NCI-H2029 (cell line): ENCODE measurements around the gene DTNB.
"Not testable (repeated sequence)": the region's sequence is repeated elsewhere in the genome, so short reads cannot be mapped to it uniquely, and the experiment has no call there.

Experiments used
- DNase-seq: peaks from one replicate; lab custom pipeline; 2025; lab: John Stamatoyannopoulos, UW

Gene DTNB

DNA sequence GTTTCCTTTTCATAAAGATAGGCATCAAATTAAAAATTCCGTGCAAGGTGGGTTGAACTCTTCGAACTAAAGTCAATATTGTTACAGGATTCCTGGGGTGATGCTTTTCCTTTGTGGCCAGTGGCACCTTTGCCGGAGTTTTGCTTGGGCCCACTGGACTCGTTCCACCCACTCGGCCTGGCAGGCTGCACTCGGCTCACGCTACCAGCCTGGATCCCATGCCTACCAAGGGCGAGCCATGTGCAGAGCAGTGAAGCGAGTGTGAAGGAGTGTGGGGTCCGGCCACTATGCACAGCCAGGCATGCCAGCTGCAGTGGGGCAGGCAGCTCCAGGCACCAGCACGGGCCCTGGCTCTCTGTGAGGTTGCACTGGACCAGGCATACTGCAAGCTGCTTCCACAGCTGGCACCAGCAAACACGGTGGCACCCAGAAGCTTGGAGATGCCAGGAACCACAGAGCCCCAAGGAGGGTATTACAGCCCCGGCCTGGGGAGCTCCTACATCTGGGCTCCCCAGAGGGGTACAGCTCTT, 83.6 kb downstream of the DTNB start:
- no peak for DNase-seq

DNA sequence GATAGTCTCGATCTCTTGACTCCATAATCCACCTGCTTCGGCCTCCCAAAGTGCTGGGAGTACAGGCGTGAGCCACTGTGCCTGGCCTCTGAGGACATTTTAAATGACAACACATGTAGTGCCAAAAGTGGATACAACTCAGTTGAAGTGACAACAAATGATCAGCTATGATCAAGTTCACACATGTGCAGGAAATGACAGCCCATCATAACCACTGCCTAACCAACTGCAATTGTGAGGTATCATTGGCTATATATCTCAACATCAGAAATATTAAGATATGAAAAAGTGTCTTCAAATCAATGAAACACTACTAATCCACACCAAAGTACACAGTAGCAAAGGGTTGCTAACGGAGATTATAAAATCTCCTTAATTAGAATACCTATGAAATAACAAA, 84.8 kb downstream of the DTNB start:
- no peak for DNase-seq

DNA sequence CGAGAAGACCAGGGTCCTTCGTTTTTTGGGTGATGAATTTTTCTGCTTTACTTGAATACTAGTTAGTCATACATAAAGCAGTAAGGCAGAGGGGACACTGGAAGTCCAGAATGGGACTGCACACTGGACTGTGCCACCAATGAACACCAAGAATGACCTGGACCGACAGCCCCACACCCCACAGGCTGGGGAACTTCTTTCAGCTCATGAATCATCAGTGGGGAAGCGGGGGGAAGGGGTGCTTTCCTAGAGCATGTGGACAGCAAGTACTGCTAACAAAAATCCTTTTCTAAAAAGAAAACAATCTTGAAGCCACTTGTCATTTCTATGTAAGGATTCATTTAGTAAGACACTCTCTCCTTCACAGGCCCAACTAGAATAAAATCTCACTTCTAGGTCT, 86.0 kb downstream of the DTNB start:
- no peak for DNase-seq

DNA sequence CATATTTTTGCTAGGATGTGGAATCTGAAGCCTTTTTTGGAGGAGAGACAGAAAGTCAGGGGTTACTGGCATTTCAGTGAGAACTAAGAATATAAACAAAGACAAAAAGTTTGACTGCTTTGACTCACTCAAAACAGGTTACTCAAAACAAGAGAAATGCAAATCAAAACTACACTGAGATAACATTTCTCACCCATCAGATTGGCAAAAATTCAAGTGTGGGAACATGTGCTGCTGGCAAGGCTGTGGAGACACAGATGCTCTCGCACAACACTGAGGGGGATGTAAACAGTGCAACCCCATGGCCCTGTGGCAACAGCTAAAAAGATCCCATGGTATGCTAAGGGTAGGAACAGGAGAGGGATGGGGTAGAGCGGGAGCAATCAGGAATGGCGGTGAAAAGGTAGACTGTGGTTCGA, 86.6 kb downstream of the DTNB start:
- no peak for DNase-seq

DNA sequence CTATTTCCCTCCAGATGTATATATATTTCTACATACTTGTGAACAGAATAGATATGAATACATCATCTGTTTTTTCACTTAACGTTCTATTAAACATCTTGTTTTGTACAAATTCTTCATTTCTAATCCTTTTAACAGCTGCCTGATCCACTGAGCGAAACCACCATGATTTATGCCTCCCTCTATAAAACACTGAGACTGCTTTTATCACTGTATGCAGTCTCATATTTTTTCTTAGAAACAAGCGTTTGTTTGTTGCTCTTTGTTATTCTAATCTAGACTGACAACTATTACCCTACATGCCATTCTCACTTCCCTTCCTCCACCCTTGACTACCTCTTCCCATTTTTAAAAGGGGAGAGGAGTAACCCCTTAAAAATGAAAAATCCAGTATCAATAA, 88.2 kb downstream of the DTNB start:
- DNase-seq: no peak

DNA sequence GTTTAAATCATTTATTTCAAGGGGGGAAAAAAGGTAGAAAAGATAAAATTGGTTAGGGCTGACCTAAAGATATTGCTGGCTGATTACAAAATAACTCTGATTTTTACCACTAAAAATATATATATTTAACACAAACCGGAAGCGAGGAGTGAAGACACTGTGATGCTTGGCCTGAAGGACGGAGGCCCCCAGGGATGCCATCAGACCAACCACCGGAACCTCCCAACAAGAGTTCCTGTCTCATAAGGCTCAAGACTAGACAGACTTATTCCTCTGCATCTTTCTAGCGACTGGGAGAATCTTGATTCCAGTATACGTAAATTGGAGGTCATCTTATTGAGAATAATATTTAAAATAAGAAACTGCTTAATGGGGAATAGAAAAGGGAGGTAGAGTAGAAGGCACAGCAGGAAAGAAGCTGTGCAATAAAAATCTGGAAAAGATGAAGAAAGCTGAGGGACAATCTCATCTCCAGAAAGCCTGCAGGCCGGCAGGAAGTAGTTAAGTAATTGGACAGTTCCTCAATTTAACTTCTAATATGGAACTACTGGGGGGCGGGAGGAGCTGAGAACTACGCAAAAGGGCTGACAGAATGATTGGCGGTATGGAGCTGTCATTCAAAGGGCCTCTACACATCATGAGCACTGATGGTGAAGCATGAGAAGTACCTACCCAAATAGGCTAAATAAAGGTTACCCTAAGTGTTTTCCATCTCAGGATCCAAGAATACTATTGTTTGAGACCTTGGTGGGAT, 91.1 kb downstream of the DTNB start:
- DNase-seq: no peak

DNA sequence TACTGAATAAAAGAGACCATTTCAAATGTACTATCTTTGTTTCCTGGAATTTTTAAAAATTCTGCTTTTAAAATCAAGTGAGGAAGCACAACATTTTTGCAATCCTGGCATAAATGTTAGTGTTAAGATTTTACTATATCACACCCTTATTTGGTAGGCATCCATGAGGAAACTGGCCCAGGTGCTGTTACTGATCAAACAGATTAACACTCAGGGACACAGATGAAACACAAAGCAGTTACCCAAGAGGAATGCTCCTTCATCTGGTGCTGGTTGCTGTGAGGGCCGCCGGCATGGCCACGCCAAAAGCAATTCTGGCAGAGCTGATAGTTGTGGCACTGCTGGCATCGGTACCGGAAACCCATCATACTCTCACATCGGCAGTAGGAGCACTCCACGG, 96.8 kb downstream of the DTNB start:
- DNase-seq: peak; percentile 61

DNA sequence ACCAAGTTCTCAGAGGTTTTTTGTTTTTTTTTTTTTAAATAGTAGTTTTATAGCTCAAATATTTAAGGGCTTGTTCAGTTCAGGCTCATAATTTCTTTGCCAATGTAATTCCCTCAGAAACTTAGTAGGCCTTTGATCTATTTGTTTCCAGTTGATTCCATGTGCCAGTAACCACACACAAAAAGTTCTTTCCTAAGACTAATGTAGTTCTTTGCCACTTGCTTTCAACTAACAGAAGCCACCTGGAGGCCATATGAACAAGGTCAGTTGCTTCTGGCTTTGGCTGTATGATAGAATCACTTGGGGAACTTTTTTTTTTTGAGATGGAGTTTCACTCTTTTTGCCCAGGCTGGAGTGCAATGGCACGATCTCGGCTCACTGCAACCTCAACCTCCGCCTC, 100.7 kb downstream of the DTNB start:
- no peak for DNase-seq

DNA sequence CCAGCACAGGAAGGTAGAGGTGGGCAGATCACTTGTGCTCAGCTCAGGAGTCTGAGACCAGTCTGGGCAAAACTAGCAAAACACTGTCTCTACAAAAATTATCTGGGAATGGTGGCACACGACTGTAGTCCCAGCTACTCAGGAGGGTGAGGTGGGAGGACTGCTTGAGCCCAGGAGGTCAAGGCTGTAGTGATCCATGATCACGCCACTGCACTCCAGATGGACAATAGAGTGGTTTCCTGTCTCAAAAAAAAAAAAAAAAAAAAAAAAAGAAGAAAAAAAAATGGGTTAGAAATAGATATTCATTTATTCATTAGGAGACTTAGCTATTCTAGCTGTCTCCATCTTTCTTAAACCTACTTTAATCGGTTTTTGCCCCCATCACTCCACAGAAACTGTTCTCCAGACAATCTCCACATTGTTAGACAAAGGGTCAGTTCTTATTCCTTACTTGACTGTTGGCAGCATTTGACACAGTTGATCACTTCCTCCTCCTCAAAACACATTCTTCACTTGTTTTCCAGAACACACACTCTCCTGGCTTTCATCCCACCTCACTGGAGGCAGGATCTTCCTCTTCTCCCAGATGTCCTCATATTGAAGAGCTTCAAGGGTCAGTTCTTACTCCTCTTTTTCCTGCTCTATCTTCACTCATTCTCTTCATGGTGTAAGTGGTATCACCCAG, 103.1 kb downstream of the DTNB start:
- no peak for DNase-seq

DNA sequence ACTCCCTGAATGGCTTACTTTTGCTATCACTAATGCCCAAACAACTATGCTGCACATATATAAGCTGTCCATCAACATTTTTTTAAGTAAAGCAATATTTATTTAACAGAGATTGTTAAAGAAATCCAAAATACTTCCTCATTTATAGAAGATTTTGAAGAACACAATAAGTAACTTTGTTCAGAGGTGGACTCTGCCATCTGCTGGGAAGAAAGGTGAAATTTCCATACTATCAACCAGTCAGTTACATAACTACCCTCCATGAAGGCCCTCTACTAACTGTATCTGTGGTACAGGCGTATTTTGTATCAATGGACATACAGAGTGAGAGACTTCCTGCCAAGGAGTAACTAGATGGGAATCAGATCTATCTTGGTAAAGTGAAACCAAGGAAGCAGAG, 106.0 kb downstream of the DTNB start:
- no peak for DNase-seq

DNA sequence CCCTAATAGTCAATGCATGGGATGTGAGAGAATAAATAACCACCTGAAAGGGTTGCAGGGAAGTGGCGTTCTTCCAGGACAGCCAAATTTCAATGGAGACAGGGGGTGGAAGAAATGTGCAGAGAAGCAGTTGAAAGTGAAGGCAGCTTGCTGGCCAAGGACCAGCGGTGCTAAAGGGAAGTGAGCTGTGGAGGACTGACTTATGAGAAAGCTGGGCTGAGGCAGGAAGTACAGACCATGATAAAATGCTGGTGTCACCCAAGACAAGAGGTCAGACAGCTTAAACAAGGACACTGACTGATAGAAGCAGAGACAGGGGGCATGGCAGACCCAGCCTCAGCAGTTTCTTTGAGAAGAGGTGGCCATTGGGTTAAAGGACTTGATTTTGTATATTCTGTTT, 106.7 kb downstream of the DTNB start:
- DNase-seq: no peak

DNA sequence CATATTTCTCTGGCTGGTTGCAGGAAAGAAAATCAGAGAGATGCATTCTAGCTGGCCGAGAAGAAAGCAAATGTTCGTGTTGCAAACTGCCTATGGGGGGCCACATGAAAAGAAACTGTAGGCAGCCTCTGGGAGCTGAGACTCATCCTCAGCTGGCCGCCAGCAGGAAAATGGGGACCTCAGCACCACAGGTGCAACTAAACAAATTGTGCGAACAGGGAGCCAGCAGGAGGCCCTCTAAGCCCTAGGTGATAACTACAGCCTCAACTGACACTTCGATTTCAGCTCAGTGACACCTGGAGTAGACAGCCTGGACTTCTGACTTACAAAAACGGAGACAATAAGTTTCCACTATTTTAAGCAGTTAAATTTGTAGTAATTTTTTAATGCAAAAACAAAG, 107.3 kb downstream of the DTNB start:
- no peak for DNase-seq

DNA sequence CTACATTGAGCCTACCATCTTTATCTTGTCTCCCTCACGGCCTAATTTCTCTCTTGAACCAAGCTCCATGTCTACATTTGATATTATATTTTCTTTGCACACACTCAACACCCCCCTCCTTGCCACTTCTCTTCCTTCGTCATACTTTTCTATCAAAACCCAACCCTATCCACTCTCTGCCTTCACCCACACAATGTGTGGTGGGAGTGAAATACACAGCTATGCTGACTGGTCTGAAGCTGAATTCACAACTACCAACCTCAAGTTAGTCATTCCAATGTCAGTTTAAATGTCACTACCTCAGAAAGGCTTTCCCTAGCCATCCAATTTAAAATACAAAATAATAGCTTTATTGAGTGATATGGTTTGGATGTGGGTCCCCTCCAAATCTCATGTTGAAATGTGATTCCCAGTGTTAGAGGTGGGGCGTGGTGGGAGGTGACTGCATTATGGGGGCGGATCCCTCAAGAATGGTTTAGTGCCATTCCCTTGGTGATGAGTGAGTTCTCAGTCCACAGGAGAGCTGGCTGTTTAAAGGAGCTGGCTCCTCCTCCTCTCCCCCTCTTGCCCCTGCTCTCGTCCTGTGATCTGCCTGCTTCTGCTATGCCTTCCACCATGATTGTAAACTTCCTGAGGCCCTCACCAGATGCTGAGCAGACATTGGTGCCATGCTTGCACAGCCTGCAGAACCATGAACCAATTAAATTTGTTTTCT, 112.1 kb downstream of the DTNB start:
- no peak for DNase-seq

DNA sequence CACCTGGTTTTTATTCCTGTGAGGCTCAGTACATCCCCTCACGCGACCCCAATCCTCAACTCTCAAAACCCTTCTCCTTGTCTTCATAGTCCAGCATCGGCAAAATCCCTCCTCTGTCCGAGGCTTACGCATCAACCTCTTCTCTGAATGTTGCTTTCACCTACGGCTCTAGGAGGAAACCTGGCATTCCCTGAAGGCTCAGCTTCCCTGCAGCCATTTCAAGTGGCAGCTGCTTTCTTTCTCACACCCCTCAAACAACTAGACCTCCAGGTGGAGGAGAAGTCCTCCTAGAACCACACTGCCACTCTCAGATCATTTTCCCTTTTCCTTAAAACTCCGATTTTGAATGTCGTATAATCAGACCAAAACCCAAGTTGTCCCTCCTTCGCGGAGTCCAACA, 114.2 kb downstream of the DTNB start:
- DNase-seq: no peak

DNA sequence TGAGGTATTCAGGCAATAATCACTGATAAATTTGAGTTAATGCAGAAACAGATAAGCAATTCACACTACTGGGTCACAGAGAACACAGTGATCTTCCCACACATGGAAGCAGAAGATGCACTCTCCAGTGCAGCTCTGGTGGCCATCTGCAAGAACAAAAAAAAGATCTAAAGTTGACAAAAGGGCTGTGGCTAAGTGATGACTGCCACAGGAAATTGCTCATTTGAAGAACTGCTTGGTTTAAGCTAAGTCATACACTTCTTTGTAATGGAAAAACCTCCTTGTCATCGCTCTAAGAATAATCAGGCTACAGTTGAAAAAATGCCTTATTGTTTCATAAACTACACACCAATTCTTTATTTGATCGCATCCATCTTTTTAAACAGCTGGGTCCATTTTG, 115.1 kb downstream of the DTNB start:
- DNase-seq: no peak

DNA sequence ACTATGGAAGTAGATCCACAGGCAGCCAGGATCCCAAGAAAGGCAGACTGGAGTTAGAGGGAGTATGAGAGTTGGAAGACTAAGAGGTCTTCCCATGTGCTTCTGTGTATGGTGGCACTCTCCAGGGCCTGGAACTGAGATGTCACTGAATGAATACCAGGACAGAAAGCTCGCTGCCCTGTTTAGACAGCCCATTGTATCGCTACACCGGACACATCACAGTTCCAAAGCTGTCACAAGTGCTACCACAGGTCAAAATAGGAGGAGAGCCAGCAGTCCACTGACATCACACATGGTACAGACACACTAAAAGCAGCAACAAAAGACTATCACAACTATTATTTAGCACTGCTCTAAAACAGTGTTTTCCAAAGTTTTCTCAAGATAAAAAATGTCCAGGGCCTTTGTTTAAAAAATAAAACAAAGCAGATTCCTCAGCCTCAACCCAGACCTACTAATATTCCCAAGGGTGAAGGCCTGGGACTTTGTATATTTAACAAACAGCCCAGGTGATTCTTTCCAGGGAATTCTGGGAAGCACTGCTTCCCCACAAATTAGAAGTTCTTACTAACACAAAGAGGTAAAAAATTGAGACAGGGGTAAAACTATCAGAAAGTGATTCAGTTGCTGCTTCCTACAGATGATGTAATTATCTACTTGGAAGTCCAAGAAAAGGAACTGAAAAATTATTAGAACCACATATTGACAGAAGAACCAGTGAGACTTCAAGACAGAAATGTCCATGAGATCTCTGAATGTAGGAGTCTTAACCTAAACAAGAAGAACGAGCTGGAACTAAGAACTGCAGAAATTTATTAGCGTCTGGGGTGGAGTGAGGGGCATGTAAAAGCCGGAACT, 116.0 kb downstream of the DTNB start:
- no peak for DNase-seq

DNA sequence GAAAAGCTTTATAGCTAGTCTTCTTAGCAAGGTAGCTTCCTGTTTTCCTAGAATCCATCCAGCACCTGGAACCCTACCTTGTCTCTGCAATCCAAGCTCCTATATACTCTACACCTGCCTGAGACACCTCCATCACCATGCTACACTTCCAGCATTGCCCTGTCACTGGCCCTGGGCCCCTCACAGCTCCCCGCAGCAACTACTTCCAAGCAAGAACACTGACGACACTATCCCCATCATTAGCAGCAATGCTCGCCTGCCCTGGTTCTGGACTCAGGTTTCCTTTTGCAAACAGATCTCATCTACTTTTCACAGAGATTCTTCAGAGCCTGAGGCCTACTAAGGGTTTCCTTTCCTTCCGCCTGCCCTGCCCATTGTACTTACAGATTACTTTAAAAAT, 121.1 kb downstream of the DTNB start:
- no peak for DNase-seq

DNA sequence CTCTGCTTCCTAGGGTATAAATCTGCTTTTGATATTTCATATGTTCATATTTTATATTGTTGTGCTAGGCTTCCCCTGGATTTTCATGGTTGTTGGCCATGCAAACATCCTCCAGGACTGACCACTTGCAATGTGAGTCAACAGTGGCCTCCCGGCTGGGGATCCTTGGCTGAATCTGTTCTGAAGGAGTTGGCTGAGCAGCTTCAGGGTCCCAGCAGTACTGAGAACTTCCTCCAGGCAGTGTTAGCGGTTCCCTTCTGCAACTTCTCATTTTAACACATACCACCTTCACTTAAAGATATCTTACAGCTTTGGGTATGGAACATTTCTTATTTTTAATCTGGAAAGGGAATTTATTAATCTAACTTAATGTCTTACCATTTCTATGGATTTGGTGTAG, 122.1 kb downstream of the DTNB start:
- DNase-seq: no peak

DNA sequence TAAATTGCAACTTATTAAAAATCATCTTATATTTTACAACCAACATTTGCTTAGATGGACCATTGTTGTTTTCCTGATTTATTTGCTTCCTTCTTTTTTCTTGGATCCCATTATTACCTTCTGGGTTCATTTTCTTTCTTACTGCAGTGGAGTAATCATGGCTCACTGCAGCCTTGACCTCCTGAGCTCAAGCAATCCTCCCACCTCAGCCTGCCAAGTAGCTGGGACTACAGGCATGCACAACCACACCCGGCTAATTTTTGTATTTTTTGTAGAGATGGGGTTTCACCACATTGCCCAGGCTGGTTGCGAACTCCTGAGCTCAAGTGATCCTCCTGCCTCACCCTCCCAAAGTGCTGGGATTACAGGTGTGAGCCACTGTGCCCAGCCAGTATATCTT, 123.8 kb downstream of the DTNB start:
- DNase-seq: not testable (repeated sequence)

DNA sequence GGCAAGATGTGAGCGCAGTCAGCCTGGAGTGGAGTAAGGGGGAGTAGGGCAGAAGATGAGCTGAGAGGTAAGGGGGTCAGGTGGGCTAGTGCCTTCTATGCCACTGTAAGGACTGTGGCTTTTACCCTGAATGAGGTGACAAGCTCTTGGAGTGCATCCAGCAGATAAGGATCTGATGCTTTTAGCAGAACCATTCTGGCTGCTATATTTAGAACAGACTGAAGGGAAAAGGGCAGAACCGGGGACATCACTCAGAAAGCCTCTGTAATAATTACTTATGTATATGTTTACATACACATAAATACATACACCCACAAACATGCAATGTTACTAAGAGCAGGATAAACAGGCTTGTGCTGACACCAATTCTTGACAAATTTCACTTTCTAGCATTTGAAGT, 124.8 kb downstream of the DTNB start:
- peak; percentile 35 for DNase-seq

DNA sequence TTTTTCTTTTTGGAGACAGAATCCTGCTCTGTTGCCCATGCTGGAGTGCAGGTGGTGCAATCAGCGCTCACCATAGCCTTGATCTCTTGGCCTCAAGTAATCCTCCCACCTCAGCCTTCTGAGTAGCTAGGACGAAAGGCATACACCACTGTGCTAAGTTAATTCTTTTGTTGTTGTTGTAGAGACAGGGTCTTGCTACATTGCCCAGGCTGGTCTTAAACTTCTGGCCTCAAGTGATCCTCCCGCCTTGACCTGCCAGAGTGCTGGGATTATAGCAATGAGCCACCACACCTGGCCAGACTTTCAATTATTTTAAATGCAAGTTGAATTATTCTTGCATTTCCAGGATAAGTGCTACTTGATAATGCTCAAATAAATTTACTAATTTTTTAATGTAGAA, 126.5 kb downstream of the DTNB start:
- DNase-seq: no peak

DNA sequence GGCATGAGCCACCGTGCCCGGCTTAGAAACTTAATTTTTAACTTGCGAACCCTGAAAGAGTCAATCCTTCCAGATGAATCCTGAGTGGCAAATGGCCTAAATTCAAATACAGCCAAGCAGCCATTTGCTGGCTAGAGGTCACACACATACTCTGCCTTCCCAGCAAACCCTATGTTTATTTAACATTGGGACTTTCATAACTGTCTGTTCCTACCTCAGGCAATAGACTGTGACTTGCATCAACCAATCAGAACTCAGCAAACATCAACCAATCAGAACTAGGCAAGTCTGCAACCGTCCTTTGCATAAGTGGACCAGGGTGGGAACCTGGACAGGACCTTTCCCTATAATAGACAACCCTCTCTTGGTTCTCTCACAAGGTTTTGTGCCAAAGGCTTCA, 127.5 kb downstream of the DTNB start:
- no peak for DNase-seq
